HL-60/S4 treated with phorbol 12-myristate 13-acetate at 8.2 ng/mL for 4 days and 3 days (cell line): Measurements from ENCODE around the gene SAMD1.
"Not testable (repeated sequence)": the region's sequence is repeated elsewhere in the genome, so short reads cannot be mapped to it uniquely, and the experiment has no call there.

Experiments used
- in situ Hi-C: fragments of 300-500 bp; cut with MboI; formaldehyde crosslinking; loops from 2 replicates; pipeline ENCODE4 v1.15.0; 2022; ENCODE audit warnings: low sequenced_read_pairs

Gene SAMD1

DNA sequence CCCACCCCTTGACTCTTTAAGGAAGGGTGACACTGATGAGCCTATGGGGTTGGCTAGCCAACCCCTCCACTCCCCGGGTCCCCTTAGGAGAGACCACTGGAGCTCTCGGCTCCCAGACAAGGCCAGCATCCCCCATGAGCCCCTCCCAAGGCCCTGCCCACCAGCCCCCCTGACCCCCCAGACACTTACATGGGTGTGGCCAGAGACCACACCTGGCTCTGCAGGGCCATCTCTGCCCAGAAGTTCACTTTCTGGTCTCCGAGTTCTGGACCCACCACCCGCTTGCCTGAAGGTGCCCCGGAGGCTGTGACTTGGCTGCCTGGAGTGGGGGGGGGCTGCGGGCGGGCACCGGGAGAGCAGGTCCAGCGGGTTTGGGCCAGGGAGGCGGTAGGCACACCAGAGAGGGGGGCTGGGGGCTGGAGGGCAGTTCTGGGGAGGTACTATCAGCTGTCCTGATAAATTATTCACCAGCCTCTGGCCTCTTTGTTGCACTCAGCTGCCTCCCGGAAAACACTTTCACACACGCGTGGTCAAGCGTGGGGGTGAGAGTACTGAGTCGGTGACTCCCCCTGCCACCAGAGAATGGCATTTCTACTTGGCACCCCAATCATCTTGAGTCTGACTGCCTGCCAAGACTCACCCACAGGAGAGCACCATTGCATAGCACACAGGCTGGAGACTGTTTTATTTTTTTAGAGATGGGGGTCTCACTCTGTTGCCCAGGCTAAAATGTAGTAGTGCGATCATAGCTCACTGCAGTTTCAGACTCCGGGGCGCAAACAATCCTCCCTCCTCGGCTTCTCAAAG, 28.6 kb downstream of the SAMD1 start, which contains the start of gene PALM3:
Gene PALM3 (minus strand): TSS at position 326 of the 807 bp plus-strand sequence. CDS start 96 bp downstream, at position 230.
- in situ Hi-C loops: no loop called here

DNA sequence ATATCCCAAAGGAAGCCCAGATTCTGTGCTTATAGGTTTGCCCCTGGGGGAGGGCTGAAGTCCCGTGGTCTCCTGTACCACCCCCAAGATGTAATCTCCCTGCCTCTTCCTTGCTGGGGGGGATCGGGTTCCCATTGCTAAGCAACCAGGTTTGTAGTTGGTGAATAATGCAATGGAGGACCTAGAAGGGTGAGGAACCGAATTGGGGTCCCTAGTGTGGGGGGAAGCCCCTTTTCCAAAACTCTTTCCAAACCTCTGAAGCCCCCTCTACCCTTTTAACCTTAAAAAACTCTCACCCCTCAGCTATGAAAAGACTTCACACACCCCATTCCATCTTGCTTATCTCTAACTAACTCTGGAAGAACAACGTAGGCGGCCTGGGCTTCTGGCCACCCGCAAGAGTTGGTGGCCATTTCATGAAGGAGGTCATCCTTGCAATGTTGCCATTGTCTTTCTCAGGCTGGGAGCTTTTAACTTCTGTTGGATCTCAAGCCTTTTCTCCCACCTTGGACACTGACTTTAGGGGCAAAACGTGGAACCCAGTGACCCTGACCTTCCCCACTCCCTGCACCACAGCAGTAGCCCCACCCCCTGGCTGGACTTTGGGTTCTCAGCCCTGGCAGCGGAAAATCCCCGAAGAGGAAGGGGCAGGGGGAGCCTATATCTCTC, 29.3 kb downstream of the SAMD1 start:
- in situ Hi-C loops: no loop called here

DNA sequence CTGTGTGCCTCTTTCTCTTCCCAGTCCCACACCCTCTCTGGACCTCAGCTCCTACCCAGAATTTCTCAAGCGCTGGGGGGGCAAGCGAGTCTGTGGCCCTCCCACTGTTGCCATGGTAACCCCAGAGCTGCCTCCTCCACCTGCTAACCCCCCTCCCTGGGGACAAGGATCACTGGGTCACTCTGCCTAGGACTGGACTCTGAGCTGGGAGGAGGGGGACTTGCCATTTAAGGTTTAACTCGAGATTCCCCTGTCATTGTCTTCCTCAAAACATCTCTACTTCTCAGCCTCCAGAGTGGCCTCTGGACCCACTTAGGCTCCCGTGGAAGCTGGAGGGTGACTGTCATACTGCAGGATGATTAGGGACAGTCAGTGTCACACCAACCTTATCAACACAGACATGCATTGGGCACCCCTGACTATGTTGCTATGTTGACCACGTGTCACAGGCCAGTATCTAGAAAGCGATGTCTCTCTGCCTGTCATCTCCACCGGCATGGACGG, 30.8 kb downstream of the SAMD1 start:
- in situ Hi-C loops: no loop called here

DNA sequence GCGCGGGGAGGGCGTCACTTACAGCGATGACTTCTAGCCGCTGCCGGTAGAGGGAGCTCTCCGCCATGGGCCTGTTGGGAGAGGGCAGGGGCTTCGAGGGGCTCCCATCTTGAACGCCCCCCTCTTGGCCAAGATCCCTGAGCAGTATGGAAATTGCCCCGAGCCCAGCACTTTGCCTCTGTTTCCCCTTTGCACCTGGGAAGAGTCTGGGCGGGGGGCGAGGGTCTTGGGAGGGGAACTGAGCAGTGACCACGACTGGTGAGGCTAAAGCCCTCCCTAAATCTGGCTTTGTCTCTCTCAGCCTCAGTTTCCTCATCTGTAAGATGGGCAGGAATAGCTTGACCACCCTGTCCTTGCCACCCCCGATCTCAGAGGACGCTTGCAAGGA, 31.5 kb downstream of the SAMD1 start:
- in situ Hi-C loops: no loop called here

DNA sequence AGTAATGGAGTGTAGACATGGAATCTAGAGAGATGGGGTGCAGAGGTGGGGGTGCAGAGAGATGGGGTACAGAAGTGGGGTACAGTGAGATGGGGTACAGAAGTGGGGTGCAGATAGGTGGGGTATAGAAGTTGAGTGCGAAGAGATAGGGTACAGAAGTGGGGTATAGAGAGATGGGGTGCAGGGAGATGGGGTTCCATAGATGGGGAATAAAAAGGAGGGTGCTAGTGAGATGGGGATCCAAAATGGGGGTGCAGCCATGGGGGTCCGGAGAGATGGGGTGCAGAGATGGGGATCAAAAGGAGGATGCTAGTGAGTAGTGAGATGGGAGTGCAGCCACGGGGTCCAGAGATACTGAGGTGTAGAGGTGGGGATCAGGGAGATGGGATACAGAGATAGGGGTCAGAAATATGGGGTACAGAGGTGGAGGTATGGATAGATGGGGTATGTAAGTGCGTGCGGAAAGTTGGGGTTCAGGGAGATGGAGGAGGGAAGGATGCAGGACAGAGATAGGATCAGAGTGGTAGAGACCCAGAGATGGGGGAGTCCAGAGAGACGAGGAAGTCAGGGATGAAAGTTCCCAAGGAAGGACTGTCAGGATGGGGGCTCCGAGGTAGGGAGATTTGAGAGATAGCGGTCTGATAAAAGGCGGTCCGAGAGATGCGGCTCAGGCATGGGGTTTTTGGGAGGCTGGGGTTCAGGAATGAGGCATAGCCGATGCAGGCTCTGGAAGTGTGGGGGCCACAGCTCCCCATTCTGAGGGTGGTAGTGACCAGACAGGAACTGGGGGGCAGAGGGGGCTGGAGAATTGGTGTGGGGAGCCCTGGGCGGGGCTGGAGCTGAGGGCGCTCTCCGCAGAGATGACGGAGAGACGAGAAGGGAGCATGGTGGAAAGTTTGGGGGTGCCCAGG, 32.1 kb downstream of the SAMD1 start:
- in situ Hi-C loops: no loop called here

DNA sequence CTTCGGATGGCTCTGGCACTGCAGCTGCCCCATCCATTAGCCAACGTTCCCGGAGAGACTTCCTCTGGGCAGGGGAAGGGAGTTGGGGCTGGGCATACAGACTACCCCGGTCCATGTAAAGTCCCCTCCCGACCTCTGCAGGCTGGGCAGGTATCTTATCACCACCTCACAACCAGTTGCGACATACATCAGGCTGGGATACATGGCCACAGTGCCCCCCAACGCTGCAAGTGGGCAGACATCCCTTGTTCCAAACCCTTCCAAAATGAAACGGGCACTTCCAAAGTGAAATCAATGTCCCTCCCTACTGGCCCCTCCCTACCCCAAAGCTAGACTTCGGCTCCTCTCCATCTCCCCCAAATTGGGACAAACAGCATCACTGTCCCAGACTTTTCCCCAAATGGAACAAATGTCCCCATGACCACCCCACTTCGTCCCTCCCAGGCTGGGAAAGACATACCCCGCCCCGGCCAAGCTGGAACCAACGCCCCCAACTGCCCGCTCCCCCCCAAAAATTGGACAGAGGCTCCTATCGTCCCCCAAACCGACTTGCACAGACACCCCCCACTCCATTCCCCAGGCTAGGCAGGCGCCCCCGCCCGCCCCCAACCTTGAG, 33.7 kb downstream of the SAMD1 start:
- in situ Hi-C loops: no loop called here

DNA sequence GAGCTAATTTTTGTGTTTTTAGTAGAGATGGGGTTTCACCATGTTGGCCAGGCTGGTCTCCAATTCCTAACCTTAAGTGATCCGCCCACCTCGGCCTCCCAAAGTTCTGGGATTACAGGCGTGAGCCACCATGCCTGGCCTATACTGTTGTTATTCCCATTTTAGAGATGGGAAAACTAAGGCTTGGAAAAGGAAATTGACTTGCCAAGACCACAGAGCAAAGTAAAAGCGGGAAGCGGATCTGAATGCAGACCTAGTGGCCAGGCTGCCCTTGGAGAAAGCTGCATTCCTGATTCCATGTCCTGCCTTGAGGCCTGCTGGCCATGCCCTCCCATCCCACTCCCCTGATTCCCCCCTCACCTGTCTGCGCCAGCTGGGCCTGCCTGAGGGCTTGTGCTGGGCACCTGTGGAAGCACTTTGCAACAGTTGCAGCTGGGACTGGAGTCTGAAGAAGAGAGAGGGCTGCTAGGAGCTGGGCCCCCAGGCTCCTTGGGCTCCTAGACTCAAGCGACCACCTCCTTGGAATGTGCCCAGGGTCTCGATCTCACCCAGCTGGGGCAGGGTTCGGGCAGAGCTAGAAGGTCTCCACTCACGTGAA, 34.4 kb downstream of the SAMD1 start:
- in situ Hi-C loops: no loop called here

DNA sequence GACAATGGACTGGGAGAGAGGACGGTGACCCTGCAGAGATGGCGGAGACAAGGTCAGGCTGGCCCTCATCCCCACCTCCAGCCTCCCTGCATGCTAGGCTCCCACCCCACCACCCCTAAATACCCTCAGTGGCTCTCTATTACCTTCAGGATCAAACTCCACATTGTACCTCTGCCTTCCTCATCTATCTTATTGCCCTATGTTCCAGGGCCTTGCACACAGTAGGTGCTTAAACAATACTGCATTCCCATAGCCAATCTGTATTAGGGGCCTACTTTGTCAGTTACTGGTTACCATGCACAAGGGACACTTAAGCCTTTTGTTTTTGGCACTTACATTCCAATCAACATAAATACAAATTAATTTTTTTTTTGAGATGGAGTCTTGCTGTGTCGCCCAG, 35.2 kb downstream of the SAMD1 start:
- in situ Hi-C loops: no loop called here

DNA sequence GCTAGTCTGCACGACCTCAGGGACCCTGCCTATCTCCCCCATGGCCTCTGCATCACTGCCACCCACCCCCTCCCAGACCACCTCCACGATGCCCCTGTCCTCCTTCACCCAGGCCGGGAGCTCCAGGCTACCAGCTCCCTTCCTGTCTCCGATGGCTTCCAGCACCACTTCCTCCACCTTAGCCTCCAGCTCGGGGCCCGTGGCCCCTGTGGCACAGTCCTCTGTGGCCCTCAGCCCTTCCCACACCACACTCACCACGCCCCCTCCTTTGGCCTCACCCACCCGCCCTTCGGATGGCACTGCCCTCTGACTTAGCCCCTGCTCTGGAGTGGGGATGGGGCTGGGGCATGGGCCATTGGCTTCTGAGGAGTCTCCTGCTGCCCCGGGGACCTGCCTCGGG, 35.8 kb downstream of the SAMD1 start:
- in situ Hi-C loops: no loop called here

DNA sequence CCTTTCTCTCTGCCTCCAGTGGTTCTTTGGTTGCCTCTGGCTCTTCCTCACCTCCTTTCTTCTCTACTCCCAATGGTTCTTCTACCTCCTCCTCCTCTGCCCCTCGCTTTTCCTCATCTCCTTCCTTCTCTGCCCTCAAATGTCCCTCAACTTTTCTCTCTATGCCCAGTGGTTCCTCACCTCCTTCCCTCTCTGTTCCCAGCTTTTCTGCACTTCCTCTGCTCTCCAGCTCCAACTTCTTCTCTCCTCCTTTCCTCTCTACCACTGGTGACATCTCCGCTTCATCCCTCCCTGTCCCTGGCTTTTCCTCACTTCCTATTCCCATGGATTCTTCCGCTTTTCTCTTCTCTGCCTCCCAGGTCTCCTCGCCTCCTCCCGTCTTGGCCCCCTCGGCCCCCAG, 36.5 kb downstream of the SAMD1 start:
- in situ Hi-C loops: no loop called here

DNA sequence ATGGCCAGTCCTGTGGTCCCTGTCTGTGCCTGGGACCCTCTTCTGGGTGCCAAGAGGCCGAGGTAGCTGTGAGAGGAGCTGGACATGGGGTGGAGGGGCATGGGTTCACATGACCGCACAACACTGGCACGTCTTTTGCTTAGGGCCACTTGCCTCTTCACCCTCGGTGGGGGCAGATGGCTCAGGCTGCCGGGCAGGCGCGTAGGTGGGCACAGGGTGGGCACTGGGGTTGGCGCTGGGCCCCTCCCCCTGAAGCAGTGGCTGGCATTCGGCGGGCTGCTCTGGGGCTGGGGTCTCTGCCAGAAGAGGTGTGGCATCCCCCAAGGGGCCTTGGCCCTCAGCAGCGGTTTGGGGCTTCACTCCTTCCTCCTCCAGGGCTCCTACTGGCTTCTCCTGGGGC, 37.1 kb downstream of the SAMD1 start:
- in situ Hi-C loops: no loop called here

DNA sequence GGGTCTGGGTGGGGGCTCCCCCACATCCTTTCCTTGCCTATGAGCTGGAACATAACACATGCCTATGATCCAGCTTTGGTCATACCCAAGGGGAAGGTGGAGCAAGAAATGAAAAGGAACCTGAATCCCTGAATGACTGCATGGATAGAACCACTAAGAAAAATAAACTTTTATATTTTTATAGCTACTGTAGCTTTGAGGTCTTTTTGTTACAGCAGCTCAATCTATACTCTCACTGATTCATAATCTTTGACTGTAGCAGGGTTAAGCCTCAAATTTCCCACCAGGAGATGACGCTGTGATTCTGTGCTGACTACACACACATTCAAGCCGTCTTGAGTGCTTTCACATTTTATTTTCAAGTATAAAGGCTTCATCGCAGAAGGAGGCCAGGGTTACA, 37.5 kb downstream of the SAMD1 start:
- in situ Hi-C loops: no loop called here

DNA sequence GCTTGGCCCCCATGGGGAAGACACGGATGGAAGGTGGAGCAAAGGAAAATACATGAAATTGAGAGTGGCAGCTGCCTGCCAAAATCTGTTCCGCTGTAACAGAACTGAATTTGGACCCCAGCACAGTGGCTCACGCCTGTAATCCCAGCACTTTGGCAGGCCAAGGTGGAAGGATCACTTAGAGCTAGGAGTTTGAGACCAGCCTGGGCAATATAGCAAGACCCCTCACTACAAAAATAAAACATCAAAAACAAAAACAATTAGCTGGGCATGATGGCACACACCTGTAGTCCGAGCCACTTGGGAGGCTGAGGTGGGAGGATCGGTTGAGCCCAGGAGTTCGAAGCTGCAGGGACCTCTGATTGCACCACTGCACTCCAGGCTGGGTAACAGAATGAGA, 38.1 kb downstream of the SAMD1 start:
- in situ Hi-C loops: no loop called here

DNA sequence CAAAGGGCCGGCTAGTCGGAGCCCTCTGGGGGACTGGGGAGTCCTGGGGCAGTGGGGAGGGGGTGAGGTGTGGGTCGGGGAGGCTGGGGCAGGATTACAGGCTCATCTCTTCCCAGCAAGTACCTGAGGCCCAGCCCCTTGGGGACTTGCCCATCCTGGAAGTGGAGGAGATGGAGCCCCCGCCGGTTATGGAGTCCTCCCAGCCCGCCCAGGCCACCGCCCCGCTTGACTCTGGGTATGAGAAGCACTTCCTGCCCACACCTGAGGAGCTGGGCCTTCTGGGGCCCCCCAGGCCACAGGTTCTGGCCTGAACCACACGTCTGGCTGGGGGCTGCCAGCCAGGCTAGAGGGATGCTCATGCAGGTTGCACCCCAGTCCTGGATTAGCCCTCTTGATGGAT, 38.6 kb downstream of the SAMD1 start:
- in situ Hi-C loops: no loop called here

DNA sequence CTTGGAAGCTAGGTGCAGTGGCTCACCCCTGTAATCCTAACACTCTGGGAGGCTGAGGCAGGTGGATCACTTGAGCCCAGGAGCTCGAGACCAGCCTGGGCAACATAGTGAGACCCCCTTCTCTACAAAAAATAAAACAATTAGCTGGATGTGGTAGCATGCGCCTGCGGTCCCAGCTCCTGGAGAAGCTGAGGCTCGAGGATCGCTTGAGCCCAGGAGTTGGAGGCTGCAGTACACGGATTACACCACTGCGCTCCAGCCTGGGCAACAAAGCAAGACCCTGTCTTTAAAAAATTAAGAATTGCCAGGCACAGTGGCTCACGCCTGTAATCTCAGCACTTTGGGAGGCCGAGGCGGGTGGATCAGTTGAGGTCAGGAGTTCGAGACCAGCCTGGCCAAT, 39.6 kb downstream of the SAMD1 start:
- in situ Hi-C loops: not testable (repeated sequence)

DNA sequence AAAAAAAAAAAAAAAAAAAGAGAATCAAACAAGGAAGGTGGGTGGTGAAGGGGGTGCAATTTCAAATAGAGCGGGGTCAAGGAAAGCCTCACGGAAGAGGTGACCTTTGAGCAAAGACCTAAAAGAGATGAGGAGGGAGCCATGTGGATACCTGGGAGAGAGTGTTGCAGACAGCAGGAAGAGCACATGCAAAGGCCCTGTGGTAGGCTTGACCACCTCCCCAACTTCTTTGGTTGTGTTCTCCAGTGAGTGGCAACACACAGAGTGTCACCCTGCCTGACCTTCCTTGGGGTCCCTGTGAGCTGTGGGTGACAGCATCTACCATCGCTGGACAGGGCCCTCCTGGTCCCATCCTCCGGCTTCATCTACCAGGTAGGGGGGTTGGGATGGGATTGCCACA, 40.0 kb downstream of the SAMD1 start:
- in situ Hi-C loops: no loop called here

DNA sequence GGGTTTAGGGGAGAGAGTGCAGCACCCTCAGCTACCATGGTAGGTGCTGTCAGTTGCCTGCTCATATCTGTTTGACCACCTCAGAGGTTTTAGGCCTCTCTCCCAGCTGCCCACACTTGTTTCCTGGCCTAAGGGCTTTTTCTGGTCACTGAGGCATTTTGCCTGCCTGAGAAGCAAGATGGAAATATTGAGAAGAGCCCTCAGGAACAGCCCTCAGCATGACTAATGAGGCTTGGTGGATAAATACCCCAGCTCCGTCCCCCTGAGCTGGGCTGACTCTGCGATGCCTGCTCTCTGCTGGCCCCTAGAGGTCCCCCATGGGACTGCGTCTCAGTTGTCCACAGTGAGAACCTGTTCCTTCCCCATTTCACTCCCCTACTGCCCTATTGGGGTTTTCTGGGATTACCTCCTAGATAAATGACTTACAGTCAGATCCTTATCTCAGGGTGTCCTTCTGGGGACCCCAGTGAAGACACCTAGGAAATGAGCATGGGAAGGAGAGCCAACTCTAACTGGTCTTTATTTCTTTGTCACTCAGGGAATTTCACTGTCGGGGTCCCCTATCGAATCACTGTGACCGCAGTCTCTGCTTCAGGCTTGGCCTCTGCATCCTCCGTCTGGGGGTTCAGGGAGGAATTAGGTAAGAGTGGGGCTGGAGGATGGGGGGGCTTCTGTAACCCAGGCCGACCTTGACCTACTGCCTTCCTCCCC, 42.0 kb downstream of the SAMD1 start:
- in situ Hi-C loops: no loop called here

DNA sequence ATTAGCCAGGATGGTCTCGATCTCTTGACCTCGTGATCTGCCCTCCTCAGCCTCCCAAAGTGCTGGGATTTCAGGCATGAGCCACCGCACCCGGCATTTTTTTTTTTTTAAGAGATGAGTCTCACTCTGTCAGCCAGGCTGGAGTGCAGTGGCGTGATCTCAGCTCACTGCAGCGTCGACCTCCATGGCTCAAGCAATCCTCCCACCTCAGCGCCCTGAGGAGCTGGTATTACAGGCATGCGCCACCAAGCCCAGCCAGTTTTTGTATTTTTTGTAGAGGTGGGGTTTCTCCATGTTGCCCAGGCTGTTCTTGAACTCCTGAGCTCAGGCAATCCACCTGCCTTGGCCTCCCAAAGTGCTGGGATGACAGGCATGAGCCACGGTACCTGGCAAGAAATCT, 42.7 kb downstream of the SAMD1 start:
- in situ Hi-C loops: not testable (repeated sequence)

DNA sequence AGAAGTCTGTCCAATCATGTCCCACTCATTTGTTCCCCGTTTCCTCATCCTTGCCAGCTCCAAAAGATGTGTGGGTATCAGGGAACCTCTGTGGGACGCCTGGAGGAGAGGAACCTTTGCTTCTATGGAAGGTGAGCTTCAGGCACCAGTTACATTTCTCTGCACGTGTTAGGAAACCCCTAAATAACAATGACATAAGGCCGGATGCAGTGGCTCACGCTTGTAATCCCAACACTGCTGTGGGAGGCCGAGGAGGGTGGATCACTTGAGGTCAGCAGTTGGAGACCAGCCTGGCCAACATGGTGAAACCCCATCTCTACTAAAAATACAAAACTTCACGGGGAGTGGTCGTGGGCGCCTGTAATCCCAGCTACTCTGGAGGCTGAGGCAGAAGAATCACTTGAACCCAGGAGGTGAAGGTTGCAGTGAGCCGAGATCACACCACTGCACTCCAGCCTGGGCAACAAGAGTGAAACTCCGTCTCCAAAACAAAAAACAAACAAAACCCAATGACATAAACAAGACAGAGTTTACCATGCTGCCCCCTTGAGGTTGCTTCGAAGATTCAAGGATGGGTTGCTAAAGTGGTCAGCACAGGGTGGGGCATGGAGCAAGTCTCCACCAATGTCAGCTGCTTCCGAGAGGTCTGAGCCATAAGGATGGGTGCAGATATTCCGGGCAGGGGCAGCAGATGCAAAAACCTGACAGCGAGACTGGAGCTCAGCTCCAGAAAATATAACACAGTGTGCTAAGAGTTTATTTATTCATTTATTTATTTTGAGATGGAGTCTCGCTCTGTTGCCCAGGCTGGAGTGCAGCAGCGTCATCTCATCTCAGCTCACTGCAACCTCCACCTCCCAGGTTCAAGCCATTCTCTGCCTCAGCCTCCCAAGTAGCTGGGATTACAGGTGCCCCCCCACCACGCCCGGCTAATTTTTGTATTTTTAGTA, 47.6 kb downstream of the SAMD1 start:
- in situ Hi-C loops: not testable (repeated sequence)
